Activated CD4-positive, alpha-beta T cell treated with anti-CD3 and anti-CD28 coated beads, Interleukin-2, Interleukin-6, amounts not matched to agents 100 ng/mL and 50 ng/mL, durations not matched to agents 16 hours and 8 hours (primary cell): ENCODE measurements around the gene USH1G.

Experiments
- DNase-seq: peaks from one replicate; pipeline ENCODE4 v3.0.0-alpha.2; 2020

USH1G gene

GRCh38 chr17:74900208-74900607, 22.8 kb downstream of the USH1G start:
- no peak for DNase-seq

GRCh38 chr17:74898376-74898946, 24.6 kb downstream of the USH1G start:
- DNase-seq = no peak

- no peak for DNase-seq
These were observed 29.0 kb downstream of the USH1G start for GRCh38 chr17:74893936-74894671.

GRCh38 chr17:74892974-74893911, 29.8 kb downstream of the USH1G start, which contains the start of gene FADS6:
FADS6 (minus strand) TSS chr17:74893633; CDS start chr17:74893595, 38 bp downstream.
- no peak for DNase-seq

- no peak for DNase-seq
These were observed 30.8 kb downstream of the USH1G start for GRCh38 chr17:74892013-74892841.

- no peak for DNase-seq
These were observed 32.5 kb downstream of the USH1G start for GRCh38 chr17:74890554-74890953.

GRCh38 chr17:74888469-74888868, 34.6 kb downstream of the USH1G start:
- no peak for DNase-seq

GRCh38 chr17:74883241-74883745, 39.8 kb downstream of the USH1G start:
- no peak for DNase-seq

- DNase-seq = no peak
These were observed 40.4 kb downstream of the USH1G start for GRCh38 chr17:74882517-74883240.

- DNase-seq = no peak
These were observed 42.0 kb downstream of the USH1G start for GRCh38 chr17:74881073-74881472.

GRCh38 chr17:74879308-74879707, 43.7 kb downstream of the USH1G start:
- DNase-seq = no peak

GRCh38 chr17:74878658-74879057, 44.4 kb downstream of the USH1G start:
- no peak for DNase-seq

GRCh38 chr17:74877592-74878548, 45.2 kb downstream of the USH1G start:
- no peak for DNase-seq

GRCh38 chr17:74875977-74876593, 47.0 kb downstream of the USH1G start:
- no peak for DNase-seq

GRCh38 chr17:74875155-74875976, 47.7 kb downstream of the USH1G start:
- DNase-seq = no peak

- no peak for DNase-seq
These were observed 48.4 kb downstream of the USH1G start for GRCh38 chr17:74874615-74875037.

- DNase-seq = no peak
These were observed 49.0 kb downstream of the USH1G start for GRCh38 chr17:74873874-74874614.
